HepG2 (cell line): ENCODE results near the gene CECR2. TPM values are rescaled to one million over a fixed set of nuclear protein-coding genes. Genes with fewer than 3 reads are reported as not detected.

Source experiments
- ATAC-seq: fragments of 200-7000 bp; cut with Tn5 transposase; 3 replicates; pipeline ENCODE4 v1.9.1; 2020; ENCODE audit warnings: mild to moderate bottlenecking, moderate library complexity
- BruUV-seq: library from RNA; stranded (reverse); fragments of 400-500 nt; replicated peaks from 2 replicates; lab custom pipeline; 2021; lab: Mats Ljungman, UMichigan
- CTCF ChIA-PET: fragments of 300-600 bp; formaldehyde crosslinking; extraction: SDS; loops from one replicate; lab custom pipeline; 2021; ENCODE audit warnings: low total read pairs, inconsistent platforms, low intra/inter-chr PET ratio; lab: Yijun Ruan, JAX
- POLR2A ChIA-PET: fragments of 350-600 bp; sonication (Branson Sonifier 250); formaldehyde crosslinking; loops from one replicate; lab custom pipeline; 2020; ENCODE audit warnings: antibody characterized with exemption, inconsistent platforms; lab: Yijun Ruan, JAX
- DNase-seq: peaks from one replicate; pipeline ENCODE4 v3.0.0-alpha.2; 2015; ENCODE audit warnings: low spot score
- FAIRE-seq: peaks from 3 replicates; lab custom pipeline; 2011; peaks lifted over from hg19 to GRCh38; lab: Jason Lieb, UNC
- H2AFZ ChIP-seq: one replicate; pipeline ENCODE4 v1.6.1; 2011; ENCODE audit warnings: low read length, inconsistent platforms
- H3K27ac ChIP-seq: fragments of 300-600 bp; 3 replicates; pipeline ENCODE4 v1.8.0; 2011; ENCODE audit warnings: mixed run types, mild to moderate bottlenecking, mixed read lengths, low read length, inconsistent platforms; ENCODE audit not compliant: insufficient read depth; ENCODE audit errors: extremely low read length
- H3K27me3 ChIP-seq, 2 experiments: fragments of 200-600 bp in 1 of 2; 2 replicates in 1 of 2; 3 replicates in 1 of 2; pipeline versions ENCODE4 v1.6.0 to v1.8.0; 2011; ENCODE audit warnings: low read length in 2 of 2, mild to moderate bottlenecking in 2 of 2, moderate library complexity in 2 of 2, inconsistent platforms in 1 of 2; ENCODE audit not compliant: insufficient read depth in 2 of 2, control insufficient read depth in 1 of 2
- H3K36me3 ChIP-seq, 2 experiments: fragments of 200-600 bp in 1 of 2; replicated peaks in 1 of 2; 2 replicates in 1 of 2; 3 replicates in 1 of 2; pipeline versions ENCODE4 v1.5.1 to v1.8.0; 2011; ENCODE audit warnings: low read length in 2 of 2, inconsistent platforms in 1 of 2; ENCODE audit not compliant: insufficient read depth in 2 of 2, control insufficient read depth in 1 of 2
- H3K4me1 ChIP-seq: 2 replicates; pipeline ENCODE4 v1.5.1; 2012; ENCODE audit warnings: low read length, inconsistent platforms; ENCODE audit not compliant: insufficient read depth
- H3K4me2 ChIP-seq: 2 replicates; pipeline ENCODE4 v1.6.0; 2011; ENCODE audit warnings: low read depth, low read length, inconsistent platforms
- H3K4me3 ChIP-seq, 3 experiments: fragments of 200-600 bp in 1 of 3; sonication (generic), shearing (Covaris generic) in 1 of 3; replicated peaks in 1 of 3; 2 replicates each; pipeline ENCODE4 v1.5.1; 2011 to 2016; ENCODE audit warnings: low read length in 3 of 3, inconsistent platforms in 2 of 3, low read depth in 2 of 3, mild to moderate bottlenecking in 2 of 3, control low read depth in 1 of 3, mixed read lengths in 1 of 3; ENCODE audit not compliant: insufficient read depth in 1 of 3
- H3K79me2 ChIP-seq: one replicate; pipeline ENCODE4 v1.6.1; 2011; ENCODE audit warnings: low read length, inconsistent platforms; ENCODE audit not compliant: insufficient read depth
- H3K9ac ChIP-seq: 2 replicates; pipeline ENCODE4 v1.6.0; 2011; ENCODE audit warnings: mild to moderate bottlenecking, low read depth, low read length, inconsistent platforms; ENCODE audit not compliant: insufficient read depth
- H3K9me3 ChIP-seq: 2 replicates; pipeline ENCODE4 v1.5.1; 2012; ENCODE audit warnings: mild to moderate bottlenecking, low read length
- H4K20me1 ChIP-seq: 2 replicates; pipeline ENCODE4 v1.6.0; 2011; ENCODE audit warnings: inconsistent platforms, mild to moderate bottlenecking, low read length, moderate library complexity; ENCODE audit not compliant: insufficient read depth
- E2F1 ChIP-seq: sonication (generic); formaldehyde crosslinking; IDR thresholded peaks from 2 replicates; pipeline ENCODE4 v1.5.0; 2020; ENCODE audit warnings: missing genetic modification reagents
- FOXP1 ChIP-seq, 2 experiments: fragments of 450-650 bp in 1 of 2; IDR thresholded peaks; 2 replicates each; pipeline ENCODE4 v1.6.1; 2017 to 2018; ENCODE audit warnings: antibody characterized with exemption in 1 of 2
- HNF1B ChIP-seq: sonication (generic); formaldehyde crosslinking; IDR thresholded peaks from 2 replicates; pipeline ENCODE4 v1.5.1; 2020; ENCODE audit warnings: mild to moderate bottlenecking, moderate library complexity, missing genetic modification reagents
- HOXA9 ChIP-seq: sonication (generic); formaldehyde crosslinking; IDR thresholded peaks from 2 replicates; pipeline ENCODE4 v1.8.1; 2022; ENCODE audit warnings: missing genetic modification reagents, mild to moderate bottlenecking, moderate library complexity, borderline replicate concordance
- NFIB ChIP-seq: sonication (generic); formaldehyde crosslinking; IDR thresholded peaks from 2 replicates; pipeline ENCODE4 v1.9.0; 2021; ENCODE audit warnings: missing genetic modification reagents, mild to moderate bottlenecking, borderline replicate concordance
- TERF1 ChIP-seq: sonication (generic); formaldehyde crosslinking; IDR thresholded peaks from 2 replicates; pipeline ENCODE4 v1.8.0; 2022; ENCODE audit warnings: mild to moderate bottlenecking, missing genetic modification reagents, moderate library complexity
- ZNF431 ChIP-seq: sonication (generic); formaldehyde crosslinking; IDR thresholded peaks from 2 replicates; pipeline ENCODE4 v1.9.0; 2022; ENCODE audit warnings: missing genetic modification reagents, low read depth, mild to moderate bottlenecking, borderline replicate concordance
- ZNF577 ChIP-seq: sonication (generic); formaldehyde crosslinking; IDR thresholded peaks from 2 replicates; pipeline ENCODE4 v1.4.0; 2020; ENCODE audit warnings: mild to moderate bottlenecking, low read depth, missing genetic modification reagents, borderline replicate concordance
- ZNF672 ChIP-seq: sonication (generic); formaldehyde crosslinking; IDR thresholded peaks from 2 replicates; pipeline ENCODE4 v1.8.1; 2022; ENCODE audit warnings: missing genetic modification reagents
- WGBS: methylation state at CpG from one replicate; pipeline ENCODE4 v1.1.6; 2017; ENCODE audit warnings: low lambda C conversion rate; 5-methylcytosine and 5-hydroxymethylcytosine counted together
- in situ Hi-C: cut with HindIII; loops from 2 replicates; pipeline ENCODE4 v1.10.0; 2017; ENCODE audit warnings: low pct_unique_long_range_greater_than_20kb; ENCODE audit not compliant: extremely low pct_ligation_motif_present
- intact Hi-C: fragments of 100-400 bp; cut with micrococcal nuclease; formaldehyde crosslinking; loops from one replicate; pipeline ENCODE4 v1.10.0; 2022; ENCODE audit not compliant: unreplicated experiment
- polyA plus RNA-seq, 8 experiments: library from polyadenylated mRNA; depleted of rRNA in 3 of 8; stranded (reverse) in 7 of 8; unstranded in 1 of 8; fragments of >200 nt; fragmentation: Illumina TruSeq in 4 of 8; extraction: Trizol in 4 of 8; gene quantifications; 2 replicates each; pipeline versions ENCODE4 v1.2.1 to v1.2.3, GENCODE V29; 2011 to 2016; ENCODE audit warnings: low read depth in 4 of 8, missing spikeins in 1 of 8, mixed read lengths in 1 of 8; ENCODE audit not compliant: insufficient read depth in 1 of 8
- total RNA-seq, 5 experiments: library from RNA; depleted of rRNA; stranded (reverse); fragments of >200 nt; fragmentation: Illumina TruSeq; extraction: Trizol; gene quantifications; 2 replicates each; pipeline ENCODE4 v1.2.3, GENCODE V29; 2016; ENCODE audit warnings: low read depth in 1 of 5
- TF ChIP-seq, protein P1 (sequence below): sonication (generic); formaldehyde crosslinking; IDR thresholded peaks from 2 replicates; pipeline ENCODE4 v1.4.0; 2020; ENCODE audit warnings: missing genetic modification reagents
- TF ChIP-seq, protein P2 (sequence below): sonication (generic); formaldehyde crosslinking; IDR thresholded peaks from 2 replicates; pipeline ENCODE4 v1.8.0; 2022; ENCODE audit warnings: missing genetic modification reagents, low read depth, mild to moderate bottlenecking, borderline replicate concordance

Gene CECR2
- total and polyA plus RNA-seq, 2 of the 13 experiments (the other 11 are each of a cell fraction or from before 2014, with no cell fraction given) = not detected

GRCh38 chr22:17537155-17537554, 167.9 kb downstream of the CECR2 start:
- Histone ChIP-seq H4K20me1 (no peaks in the 10 kb centered on the region), H3K4me2 (no peak overlapping the region), H3K9me3 (no peaks in the 10 kb centered on the region), H3K79me2 (no peaks in the 10 kb centered on the region), H3K4me3 (no peak overlapping the region), H3K27ac (no peak overlapping the region), H3K9ac (no peak overlapping the region), H3K27me3 (no peaks in the 10 kb centered on the region; a peak in 2 of 5 replicates), H3K36me3 (no peaks in the 10 kb centered on the region), H2AFZ (no peak overlapping the region), H3K4me1 (no peaks in the 10 kb centered on the region)
- BruUV-seq = no TSS peak
- WGBS = 29% methylated on average over 2 of the region's 2 CpGs
- CTCF ChIA-PET = no interaction called here
- no peak for TF ChIP-seq HOXA9 (CRISPR knock-in tag)
- TF ChIP-seq E2F1 (CRISPR knock-in tag) = no peak
- no peak for TF ChIP-seq ZNF431 (CRISPR knock-in tag)
- no peak for TF ChIP-seq ZNF577 (CRISPR knock-in tag)
- TF ChIP-seq TERF1 (CRISPR knock-in tag) = no peak
- no peak for TF ChIP-seq FOXP1 (IDR thresholded peaks at IDR 0.05)
- TF ChIP-seq FOXP1 (CRISPR knock-in tag; IDR thresholded peaks at IDR 0.05) = no peak
- no peak for TF ChIP-seq ZNF672 (CRISPR knock-in tag)
- TF ChIP-seq, protein P1, sequence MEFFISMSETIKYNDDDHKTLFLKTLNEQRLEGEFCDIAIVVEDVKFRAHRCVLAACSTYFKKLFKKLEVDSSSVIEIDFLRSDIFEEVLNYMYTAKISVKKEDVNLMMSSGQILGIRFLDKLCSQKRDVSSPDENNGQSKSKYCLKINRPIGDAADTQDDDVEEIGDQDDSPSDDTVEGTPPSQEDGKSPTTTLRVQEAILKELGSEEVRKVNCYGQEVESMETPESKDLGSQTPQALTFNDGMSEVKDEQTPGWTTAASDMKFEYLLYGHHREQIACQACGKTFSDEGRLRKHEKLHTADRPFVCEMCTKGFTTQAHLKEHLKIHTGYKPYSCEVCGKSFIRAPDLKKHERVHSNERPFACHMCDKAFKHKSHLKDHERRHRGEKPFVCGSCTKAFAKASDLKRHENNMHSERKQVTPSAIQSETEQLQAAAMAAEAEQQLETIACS (CRISPR knock-in tag) = no peak
- no peak for TF ChIP-seq NFIB
- TF ChIP-seq HNF1B (CRISPR knock-in tag) = no peak
- TF ChIP-seq, protein P2, sequence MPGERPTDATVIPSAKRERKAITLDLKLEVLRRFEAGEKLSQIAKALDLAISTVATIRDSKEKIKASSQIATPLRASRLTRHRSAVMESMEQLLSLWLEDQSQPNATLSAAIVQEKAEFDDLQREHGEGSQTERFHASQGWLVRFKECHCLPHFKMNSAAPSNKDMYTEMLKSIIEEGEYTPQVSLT (CRISPR knock-in tag) = no peak
- POLR2A ChIA-PET = no interaction called here
- DNase-seq (no peak), ATAC-seq (no peak), FAIRE-seq (no peak)
- intact Hi-C loops = no loop called here
- in situ Hi-C loops = no loop called here
